Lower leg skin (tissue), 4 donors: Measurements from ENCODE around the gene ZNF414. TPM values are rescaled to one million over a fixed set of nuclear protein-coding genes. Genes with fewer than 3 reads are reported as not detected.

ENCODE experiments used
- DNase-seq, 2 donors: peaks; one replicate each; pipeline ENCODE4 v3.0.0-alpha.2; 2019; ENCODE audit warnings: low spot score in 2 of 2
- H3K4me3 ChIP-seq: fragments of 200-600 bp; sonication (generic); 2 replicates; pipeline ENCODE4 v1.5.1; 2017; ENCODE audit warnings: mild to moderate bottlenecking, low read depth; ENCODE audit not compliant: poor library complexity, severe bottlenecking
- POLR2A ChIP-seq, 2 donors: fragments of 450-650 bp; IDR thresholded peaks; one replicate each; pipeline ENCODE4 v1.6.1; 2016 to 2017; ENCODE audit warnings: antibody characterized with exemption in 2 of 2, mild to moderate bottlenecking in 1 of 2, moderate library complexity in 1 of 2
- WGBS, 2 donors: methylation state at CpG; one replicate each; pipeline ENCODE4 v1.1.5; 2018; 5-methylcytosine and 5-hydroxymethylcytosine counted together
- intact Hi-C: fragments of 100-400 bp; cut with DNase I; formaldehyde crosslinking; loops from one replicate; pipeline ENCODE4 v1.15.0; 2023; ENCODE audit warnings: low total_unique reads
- total RNA-seq, 4 donors: library from RNA; depleted of rRNA; stranded (reverse); fragments of >200 nt; gene quantifications; one replicate each; pipeline ENCODE4 v1.1.0, GENCODE V29; 2016
- TF ChIP-seq, protein P1 (sequence below), 3 donors: fragments of 450-650 bp; IDR thresholded peaks; one replicate each; pipeline ENCODE4 v1.5.1; 2016; ENCODE audit warnings: antibody characterized with exemption in 3 of 3, mild to moderate bottlenecking in 3 of 3, moderate library complexity in 2 of 3

The ZNF414 gene
- total RNA-seq, 4 donors from 2014 or later: 14.8 to 42.2 (median 18.8) TPM

GRCh38 chr19:8526345-8527091, 12.6 kb upstream of the ZNF414 start:
- peak; percentile 90 to 97 for DNase-seq
- peak overlapping the region; percentile 56 for H3K4me3 ChIP-seq
- WGBS, 2 donors: 10 to 27% methylated on average over 52 to 56 of the region's 57 CpGs
- TF ChIP-seq, protein P1, sequence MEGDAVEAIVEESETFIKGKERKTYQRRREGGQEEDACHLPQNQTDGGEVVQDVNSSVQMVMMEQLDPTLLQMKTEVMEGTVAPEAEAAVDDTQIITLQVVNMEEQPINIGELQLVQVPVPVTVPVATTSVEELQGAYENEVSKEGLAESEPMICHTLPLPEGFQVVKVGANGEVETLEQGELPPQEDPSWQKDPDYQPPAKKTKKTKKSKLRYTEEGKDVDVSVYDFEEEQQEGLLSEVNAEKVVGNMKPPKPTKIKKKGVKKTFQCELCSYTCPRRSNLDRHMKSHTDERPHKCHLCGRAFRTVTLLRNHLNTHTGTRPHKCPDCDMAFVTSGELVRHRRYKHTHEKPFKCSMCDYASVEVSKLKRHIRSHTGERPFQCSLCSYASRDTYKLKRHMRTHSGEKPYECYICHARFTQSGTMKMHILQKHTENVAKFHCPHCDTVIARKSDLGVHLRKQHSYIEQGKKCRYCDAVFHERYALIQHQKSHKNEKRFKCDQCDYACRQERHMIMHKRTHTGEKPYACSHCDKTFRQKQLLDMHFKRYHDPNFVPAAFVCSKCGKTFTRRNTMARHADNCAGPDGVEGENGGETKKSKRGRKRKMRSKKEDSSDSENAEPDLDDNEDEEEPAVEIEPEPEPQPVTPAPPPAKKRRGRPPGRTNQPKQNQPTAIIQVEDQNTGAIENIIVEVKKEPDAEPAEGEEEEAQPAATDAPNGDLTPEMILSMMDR (IDR thresholded peaks at IDR 0.05): no peak
- no peak for TF ChIP-seq POLR2A (IDR thresholded peaks at IDR 0.05)
- intact Hi-C loops: no loop called here

GRCh38 chr19:8525401-8525684, 11.4 kb upstream of the ZNF414 start:
- TF ChIP-seq, protein P1 (IDR thresholded peaks at IDR 0.05): no peak
- TF ChIP-seq POLR2A (IDR thresholded peaks at IDR 0.05): no peak
- peak overlapping the region; percentile 10 for H3K4me3 ChIP-seq
- DNase-seq: no peak
- intact Hi-C loops: no loop called here
- WGBS, 2 donors: 4 to 15% methylated on average over 15 of the region's 15 CpGs

DNA sequence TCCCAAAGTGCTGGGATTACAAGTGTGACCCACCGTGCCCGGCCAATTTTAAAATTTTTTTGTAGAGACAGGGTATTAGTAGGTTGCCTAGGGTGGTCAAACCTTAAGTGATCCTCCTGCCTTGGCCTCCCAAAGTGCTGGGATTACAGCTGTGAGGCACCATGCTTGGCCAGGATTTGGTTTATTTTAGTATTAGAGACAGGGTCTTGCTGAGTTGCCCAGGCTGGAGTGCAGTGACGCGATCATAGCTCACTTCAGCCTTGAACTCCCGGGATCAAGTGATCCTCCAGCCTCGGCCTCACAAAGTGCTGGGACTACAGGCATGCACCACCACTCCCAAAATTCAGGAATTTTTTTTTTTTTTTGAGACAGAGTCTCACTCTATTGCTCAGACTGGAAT, 5.4 kb upstream of the ZNF414 start:
- intact Hi-C loops: no loop called here
- H3K4me3 ChIP-seq: no peak overlapping the region
- no peak for DNase-seq
- 93 to 96% methylated on average over 6 of the region's 6 CpGs for WGBS, 2 donors
- TF ChIP-seq, protein P1 (IDR thresholded peaks at IDR 0.05): no peak
- TF ChIP-seq POLR2A (IDR thresholded peaks at IDR 0.05): no peak

GRCh38 chr19:8518536-8518935, 4.6 kb upstream of the ZNF414 start:
- H3K4me3 ChIP-seq: no peak overlapping the region
- intact Hi-C loops: no loop called here
- no peak for DNase-seq
- TF ChIP-seq, protein P1 (IDR thresholded peaks at IDR 0.05): no peak
- TF ChIP-seq POLR2A (IDR thresholded peaks at IDR 0.05): no peak
- WGBS, 2 donors: 81 to 85% methylated on average over 11 of the region's 11 CpGs

DNA sequence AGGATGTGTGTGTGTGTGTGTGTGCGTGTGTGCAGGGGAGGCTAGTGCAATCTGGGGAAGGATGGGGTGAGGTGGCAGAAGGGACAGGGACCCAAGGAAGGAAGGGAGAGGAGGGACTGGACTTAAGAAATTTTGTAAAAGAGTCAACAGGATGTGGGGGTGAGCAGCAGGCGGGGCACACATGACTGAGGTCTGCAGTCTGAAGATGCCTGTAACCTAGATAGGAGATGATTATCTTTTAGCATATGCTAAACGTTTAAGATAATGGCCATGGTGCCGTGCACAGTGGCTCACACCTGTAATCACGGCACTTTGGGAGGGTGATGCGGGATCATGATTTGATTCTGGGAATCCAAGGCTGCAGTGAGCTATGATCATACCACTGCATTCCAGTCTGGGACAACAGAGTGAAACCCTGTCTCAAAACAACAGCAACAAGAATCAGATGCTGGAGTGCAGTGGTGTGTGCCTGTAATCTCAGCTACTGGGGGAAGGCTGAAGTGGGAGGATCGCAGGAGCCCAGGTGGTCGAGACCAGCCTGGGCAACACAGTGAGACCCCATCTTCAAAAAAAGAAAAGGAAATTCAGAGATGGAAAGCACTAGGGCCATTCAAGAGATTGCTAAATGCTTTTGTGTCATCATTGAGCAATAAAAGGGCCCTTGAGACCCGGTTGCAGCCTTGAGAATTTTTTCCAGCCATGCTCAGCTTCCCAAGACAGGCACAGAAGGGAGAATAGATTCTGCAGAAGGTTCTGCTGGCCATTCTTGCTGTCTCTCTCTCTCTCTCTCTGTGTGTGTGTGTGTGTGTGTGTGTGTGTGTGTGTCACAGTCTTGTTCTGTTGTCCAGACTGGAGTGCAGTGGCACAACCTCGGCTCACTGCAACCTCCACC, 3.8 kb upstream of the ZNF414 start:
- H3K4me3 ChIP-seq: no peak overlapping the region
- DNase-seq: no peak
- intact Hi-C loops: no loop called here
- TF ChIP-seq, protein P1 (IDR thresholded peaks at IDR 0.05): no peak
- TF ChIP-seq POLR2A (IDR thresholded peaks at IDR 0.05): no peak
- 40 to 47% methylated on average over 10 of the region's 10 CpGs for WGBS, 2 donors
